Measurements from ENCODE around the gene NAIF1.
"Not testable (repeated sequence)": the region's sequence is repeated elsewhere in the genome, so short reads cannot be mapped to it uniquely, and the experiment has no call there.

The NAIF1 gene

GRCh38 chr9:128056887-128057723 is 10.0 kb downstream of the NAIF1 start:
- no peak for DNase-seq

- DNase-seq, result no peak
Observed at GRCh38 chr9:128056086-128056485, 11.0 kb downstream of the NAIF1 start.

GRCh38 chr9:128055344-128056040 is 11.6 kb downstream of the NAIF1 start:
- no peak for DNase-seq

- DNase-seq, result no peak
Observed at GRCh38 chr9:128054087-128054486, 13.0 kb downstream of the NAIF1 start.

GRCh38 chr9:128053560-128053959 is 13.6 kb downstream of the NAIF1 start:
- DNase-seq, result no peak

- no peak for DNase-seq
Observed at GRCh38 chr9:128051932-128052709, 15.0 kb downstream of the NAIF1 start.

GRCh38 chr9:128049843-128050242 is 17.3 kb downstream of the NAIF1 start:
- DNase-seq, result no peak

GRCh38 chr9:128048663-128049062 is 18.5 kb downstream of the NAIF1 start:
- no peak for DNase-seq

- no peak for DNase-seq
Observed at GRCh38 chr9:128047231-128047630, 19.9 kb downstream of the NAIF1 start.

- DNase-seq, result no peak
Observed at GRCh38 chr9:128045831-128046230, 21.3 kb downstream of the NAIF1 start.

- DNase-seq, result not testable (repeated sequence)
Observed at GRCh38 chr9:128045409-128045808, 21.7 kb downstream of the NAIF1 start.

GRCh38 chr9:128043467-128043868 is 23.7 kb downstream of the NAIF1 start:
- no peak for DNase-seq

- no peak for DNase-seq
Observed at GRCh38 chr9:128042043-128042442, 25.1 kb downstream of the NAIF1 start.

- DNase-seq, result not testable (repeated sequence)
Observed at GRCh38 chr9:128040783-128041182, 26.3 kb downstream of the NAIF1 start.

GRCh38 chr9:128036522-128036921 is 30.6 kb downstream of the NAIF1 start:
- DNase-seq, result not testable (repeated sequence)

GRCh38 chr9:128034821-128035652 is 32.1 kb downstream of the NAIF1 start:
- peak; percentile 52 for DNase-seq

GRCh38 chr9:128033609-128034008 is 33.5 kb downstream of the NAIF1 start:
- DNase-seq, result no peak

- no peak for DNase-seq
Observed at GRCh38 chr9:128027705-128028104, 39.4 kb downstream of the NAIF1 start.

GRCh38 chr9:128026773-128027541 is 40.2 kb downstream of the NAIF1 start:
- peak in 1 of 2 donors; percentile 42 for DNase-seq

GRCh38 chr9:128026255-128026772 is 40.8 kb downstream of the NAIF1 start:
- peak; percentile 52 to 55 for DNase-seq

GRCh38 chr9:128025736-128026135 is 41.4 kb downstream of the NAIF1 start:
- DNase-seq, result no peak
